DND-41 (cell line): ENCODE results near the gene HDAC10.

Experiments
- EZH2 ChIP-seq: IDR thresholded peaks from 3 replicates; pipeline ENCODE4 v1.6.1; 2012; ENCODE audit warnings: borderline replicate concordance, low read depth, mild to moderate bottlenecking, moderate library complexity, low read length, inconsistent platforms; ENCODE audit not compliant: severe bottlenecking
- TF ChIP-seq, protein P1 (sequence below): IDR thresholded peaks from 2 replicates; pipeline ENCODE4 v1.5.1; 2012; ENCODE audit warnings: borderline replicate concordance, low read length, moderate library complexity, mild to moderate bottlenecking; ENCODE audit not compliant: poor library complexity, severe bottlenecking; ENCODE audit errors: extremely low read depth

- no peak for TF ChIP-seq EZH2
- TF ChIP-seq, protein P1, sequence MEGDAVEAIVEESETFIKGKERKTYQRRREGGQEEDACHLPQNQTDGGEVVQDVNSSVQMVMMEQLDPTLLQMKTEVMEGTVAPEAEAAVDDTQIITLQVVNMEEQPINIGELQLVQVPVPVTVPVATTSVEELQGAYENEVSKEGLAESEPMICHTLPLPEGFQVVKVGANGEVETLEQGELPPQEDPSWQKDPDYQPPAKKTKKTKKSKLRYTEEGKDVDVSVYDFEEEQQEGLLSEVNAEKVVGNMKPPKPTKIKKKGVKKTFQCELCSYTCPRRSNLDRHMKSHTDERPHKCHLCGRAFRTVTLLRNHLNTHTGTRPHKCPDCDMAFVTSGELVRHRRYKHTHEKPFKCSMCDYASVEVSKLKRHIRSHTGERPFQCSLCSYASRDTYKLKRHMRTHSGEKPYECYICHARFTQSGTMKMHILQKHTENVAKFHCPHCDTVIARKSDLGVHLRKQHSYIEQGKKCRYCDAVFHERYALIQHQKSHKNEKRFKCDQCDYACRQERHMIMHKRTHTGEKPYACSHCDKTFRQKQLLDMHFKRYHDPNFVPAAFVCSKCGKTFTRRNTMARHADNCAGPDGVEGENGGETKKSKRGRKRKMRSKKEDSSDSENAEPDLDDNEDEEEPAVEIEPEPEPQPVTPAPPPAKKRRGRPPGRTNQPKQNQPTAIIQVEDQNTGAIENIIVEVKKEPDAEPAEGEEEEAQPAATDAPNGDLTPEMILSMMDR, result no peak
These were observed 47.2 kb upstream of the HDAC10 start for GRCh38 chr22:50298266-50298637.
